GM23338 (cell line): ENCODE measurements around the gene MS4A4A. TPM values are rescaled to one million over a fixed set of nuclear protein-coding genes. Genes with fewer than 3 reads are reported as not detected.

Experiments
- ATAC-seq: fragments of 200-7000 bp; cut with Tn5 transposase; 3 replicates; pipeline ENCODE4 v1.9.1; 2020
- DNase-seq: peaks from one replicate; pipeline ENCODE4 v3.0.0-alpha.2; 2015; ENCODE audit warnings: low spot score
- H2AFZ ChIP-seq: fragments of 200-600 bp; sonication (generic); 2 replicates; pipeline ENCODE4 v1.8.0; 2016; ENCODE audit warnings: antibody characterized with exemption, mild to moderate bottlenecking, moderate library complexity
- H3F3A ChIP-seq: fragments of 200-600 bp; sonication (generic); replicated peaks from 2 replicates; pipeline ENCODE4 v1.8.0; 2017; ENCODE audit warnings: antibody characterized with exemption, mixed run types, low read depth
- H3K27ac ChIP-seq: fragments of 200-600 bp; sonication (generic); 2 replicates; pipeline ENCODE4 v1.6.1; 2016; ENCODE audit warnings: low read depth
- H3K27me3 ChIP-seq: fragments of 200-600 bp; sonication (generic); 2 replicates; pipeline ENCODE4 v1.8.0; 2016; ENCODE audit warnings: mild to moderate bottlenecking, mixed run types, moderate library complexity; ENCODE audit not compliant: insufficient read depth
- H3K36me3 ChIP-seq: fragments of 200-600 bp; sonication (generic); 2 replicates; pipeline ENCODE4 v1.8.0; 2016; ENCODE audit warnings: mild to moderate bottlenecking; ENCODE audit not compliant: insufficient read depth
- H3K4me1 ChIP-seq: fragments of 200-600 bp; sonication (generic); 2 replicates; pipeline ENCODE4 v1.8.0; 2016; ENCODE audit warnings: mild to moderate bottlenecking, moderate library complexity; ENCODE audit not compliant: insufficient read depth
- H3K4me2 ChIP-seq: fragments of 200-600 bp; sonication (generic); 2 replicates; pipeline ENCODE4 v1.7.1; 2017; ENCODE audit warnings: mixed run types
- H3K4me3 ChIP-seq: fragments of 200-600 bp; sonication (generic); 2 replicates; pipeline ENCODE4 v1.6.1; 2016; ENCODE audit warnings: mixed run types
- H3K79me2 ChIP-seq: fragments of 200-600 bp; sonication (generic); replicated peaks from 2 replicates; pipeline ENCODE4 v1.8.0; 2017; ENCODE audit warnings: mild to moderate bottlenecking; ENCODE audit not compliant: insufficient read depth
- H3K9me2 ChIP-seq: fragments of 200-600 bp; sonication (generic); 2 replicates; pipeline ENCODE4 v1.8.0; 2017; ENCODE audit not compliant: insufficient read depth
- H4K20me1 ChIP-seq: fragments of 200-600 bp; sonication (generic); replicated peaks from 2 replicates; pipeline ENCODE4 v1.8.0; 2017; ENCODE audit warnings: mild to moderate bottlenecking; ENCODE audit not compliant: insufficient read depth
- H3K27ac Mint-ChIP-seq: 2 replicates; pipeline ENCODE4 v1.8.0; 2020; ENCODE audit warnings: inconsistent platforms, mild to moderate bottlenecking, moderate library complexity, mixed read lengths
- H3K27me3 Mint-ChIP-seq: 3 replicates; pipeline ENCODE4 v1.8.0; 2022; ENCODE audit warnings: low read depth, mild to moderate bottlenecking, moderate library complexity, mixed read lengths, inconsistent platforms; ENCODE audit not compliant: insufficient read depth, poor library complexity
- H3K36me3 Mint-ChIP-seq: 3 replicates; pipeline ENCODE4 v1.8.0; 2021; ENCODE audit warnings: low read depth, mild to moderate bottlenecking, inconsistent platforms, moderate library complexity, mixed read lengths
- H3K4me1 Mint-ChIP-seq: 3 replicates; pipeline ENCODE4 v1.8.0; 2020; ENCODE audit warnings: mild to moderate bottlenecking, inconsistent platforms, mixed read lengths
- H3K4me3 Mint-ChIP-seq: 3 replicates; pipeline ENCODE4 v1.8.0; 2021; ENCODE audit warnings: moderate library complexity, mild to moderate bottlenecking, inconsistent platforms, mixed read lengths
- H3K9me3 Mint-ChIP-seq: 3 replicates; pipeline ENCODE4 v1.8.0; 2020; ENCODE audit warnings: moderate library complexity, mild to moderate bottlenecking, inconsistent platforms, mixed read lengths
- EZH2 ChIP-seq: fragments of 200-600 bp; sonication (generic); IDR thresholded peaks from one replicate; pipeline ENCODE4 v1.8.0; 2017; ENCODE audit warnings: antibody characterized with exemption, mild to moderate bottlenecking, low read depth; ENCODE audit not compliant: unreplicated experiment
- EZH2phosphoT487 ChIP-seq: fragments of 200-600 bp; sonication (generic); IDR thresholded peaks from one replicate; pipeline ENCODE4 v1.8.1; 2018; ENCODE audit warnings: antibody characterized with exemption; ENCODE audit not compliant: unreplicated experiment
- JUNB ChIP-seq: IDR thresholded peaks from one replicate; pipeline ENCODE4 v1.6.1; 2016; ENCODE audit warnings: antibody characterized with exemption; ENCODE audit not compliant: unreplicated experiment
- NANOG ChIP-seq: IDR thresholded peaks from 2 replicates; pipeline ENCODE4 v1.6.1; 2016; ENCODE audit warnings: antibody characterized with exemption, borderline replicate concordance
- STAT1 ChIP-seq: IDR thresholded peaks from one replicate; pipeline ENCODE4 v1.6.1; 2016; ENCODE audit warnings: antibody characterized with exemption; ENCODE audit not compliant: unreplicated experiment
- ZNF114 ChIP-seq: fragments of 250-450 bp; sonication (Bioruptor Pico); IDR thresholded peaks from 2 replicates; pipeline ENCODE4 v1.5.0; 2020; ENCODE audit warnings: mild to moderate bottlenecking, moderate library complexity
- polyA plus RNA-seq: library from polyadenylated mRNA; unstranded; fragments of >200 nt; fragmentation: Nextera tagmentation; extraction: Ambion mirVana; gene quantifications from 2 replicates; pipeline ENCODE4 v1.2.1, GENCODE V29; 2016
- total RNA-seq: library from RNA; depleted of rRNA; stranded (reverse); fragments of >200 nt; shearing (Covaris generic); gene quantifications from 2 replicates; pipeline ENCODE4 v1.2.3, GENCODE V29; 2014
- TF ChIP-seq, protein P1 (sequence below): IDR thresholded peaks from 2 replicates; pipeline ENCODE4 v1.6.1; 2016; ENCODE audit warnings: antibody characterized with exemption
- TF ChIP-seq, protein P2 (sequence below): fragments of 250-450 bp; sonication (Bioruptor Pico); IDR thresholded peaks from 2 replicates; pipeline ENCODE4 v1.5.0; 2020; ENCODE audit warnings: mild to moderate bottlenecking, moderate library complexity
- TF ChIP-seq, protein P3 (sequence below), 2 experiments: fragments of 200-600 bp in 1 of 2; sonication (generic) in 1 of 2; conservative IDR thresholded peaks; 2 replicates each; pipeline versions ENCODE4 v1.5.1 to v1.6.1; 2016 to 2017; ENCODE audit warnings: antibody characterized with exemption in 2 of 2, low read depth in 2 of 2, mild to moderate bottlenecking in 2 of 2, moderate library complexity in 1 of 2
- TF ChIP-seq, protein P4 (sequence below): IDR thresholded peaks from one replicate; pipeline ENCODE4 v1.6.1; 2018; ENCODE audit warnings: antibody characterized with exemption; ENCODE audit not compliant: unreplicated experiment

The MS4A4A gene
- total and polyA plus RNA-seq, 2 experiments from 2014 or later, result not detected

GRCh38 chr11:60307507-60308195 is 27.2 kb downstream of the MS4A4A start (continued):
- no peak for TF ChIP-seq EZH2
- no peak for TF ChIP-seq NANOG
- TF ChIP-seq, protein P1, sequence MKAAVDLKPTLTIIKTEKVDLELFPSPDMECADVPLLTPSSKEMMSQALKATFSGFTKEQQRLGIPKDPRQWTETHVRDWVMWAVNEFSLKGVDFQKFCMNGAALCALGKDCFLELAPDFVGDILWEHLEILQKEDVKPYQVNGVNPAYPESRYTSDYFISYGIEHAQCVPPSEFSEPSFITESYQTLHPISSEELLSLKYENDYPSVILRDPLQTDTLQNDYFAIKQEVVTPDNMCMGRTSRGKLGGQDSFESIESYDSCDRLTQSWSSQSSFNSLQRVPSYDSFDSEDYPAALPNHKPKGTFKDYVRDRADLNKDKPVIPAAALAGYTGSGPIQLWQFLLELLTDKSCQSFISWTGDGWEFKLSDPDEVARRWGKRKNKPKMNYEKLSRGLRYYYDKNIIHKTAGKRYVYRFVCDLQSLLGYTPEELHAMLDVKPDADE, result no peak

DNA sequence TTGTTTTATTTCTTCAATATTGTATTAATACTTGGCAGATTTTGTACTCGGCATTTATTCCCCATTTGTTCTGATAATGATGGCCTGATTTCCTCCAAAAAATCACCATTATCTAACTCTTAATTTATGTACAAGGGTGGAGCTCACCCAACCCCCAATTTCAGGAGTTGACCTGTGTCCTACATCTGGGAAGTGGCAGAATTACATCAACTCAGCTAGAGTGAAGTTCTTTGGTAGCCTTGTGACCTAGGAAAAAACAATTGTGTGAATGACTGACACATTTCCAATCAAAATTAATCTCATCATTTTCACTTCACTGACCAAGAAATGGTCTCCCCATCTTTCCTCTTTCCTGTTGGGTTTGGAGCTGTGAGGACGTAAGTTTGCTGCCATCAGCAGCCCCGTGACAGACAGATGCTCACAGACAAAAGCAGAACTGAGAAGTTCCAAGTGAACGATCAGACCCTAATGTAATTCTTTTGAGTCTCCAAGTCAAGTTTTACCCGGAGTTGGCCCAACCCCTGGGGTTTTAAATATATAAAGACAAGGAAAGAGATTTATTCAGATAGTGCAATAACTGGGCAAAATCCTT is 30.0 kb downstream of the MS4A4A start:
- Histone ChIP-seq H3K9me2 (peaks cover 6% of the 10 kb centered on the region; the same call in 1 of the 2 replicates), H3K4me2 (no peak overlapping the region), H4K20me1 (no peaks in the 10 kb centered on the region), H2AFZ (no peak overlapping the region; the same call in 1 of the 2 replicates), H3K36me3 (no peaks in the 10 kb centered on the region), H3K4me3 (no peak overlapping the region), H3K27ac (no peak overlapping the region), H3K79me2 (no peaks in the 10 kb centered on the region), H3K27me3 (no peaks in the 10 kb centered on the region), H3K4me1 (no peaks in the 10 kb centered on the region), H3F3A (no peaks in the 10 kb centered on the region)
- H3K27ac Mint-ChIP-seq, result no peak overlapping the region
- H3K27me3 Mint-ChIP-seq, result peaks cover 2% of the 10 kb centered on the region
- ATAC-seq, result no peak
- no peak for DNase-seq
- no peak for TF ChIP-seq EZH2phosphoT487
- TF ChIP-seq, protein P2, sequence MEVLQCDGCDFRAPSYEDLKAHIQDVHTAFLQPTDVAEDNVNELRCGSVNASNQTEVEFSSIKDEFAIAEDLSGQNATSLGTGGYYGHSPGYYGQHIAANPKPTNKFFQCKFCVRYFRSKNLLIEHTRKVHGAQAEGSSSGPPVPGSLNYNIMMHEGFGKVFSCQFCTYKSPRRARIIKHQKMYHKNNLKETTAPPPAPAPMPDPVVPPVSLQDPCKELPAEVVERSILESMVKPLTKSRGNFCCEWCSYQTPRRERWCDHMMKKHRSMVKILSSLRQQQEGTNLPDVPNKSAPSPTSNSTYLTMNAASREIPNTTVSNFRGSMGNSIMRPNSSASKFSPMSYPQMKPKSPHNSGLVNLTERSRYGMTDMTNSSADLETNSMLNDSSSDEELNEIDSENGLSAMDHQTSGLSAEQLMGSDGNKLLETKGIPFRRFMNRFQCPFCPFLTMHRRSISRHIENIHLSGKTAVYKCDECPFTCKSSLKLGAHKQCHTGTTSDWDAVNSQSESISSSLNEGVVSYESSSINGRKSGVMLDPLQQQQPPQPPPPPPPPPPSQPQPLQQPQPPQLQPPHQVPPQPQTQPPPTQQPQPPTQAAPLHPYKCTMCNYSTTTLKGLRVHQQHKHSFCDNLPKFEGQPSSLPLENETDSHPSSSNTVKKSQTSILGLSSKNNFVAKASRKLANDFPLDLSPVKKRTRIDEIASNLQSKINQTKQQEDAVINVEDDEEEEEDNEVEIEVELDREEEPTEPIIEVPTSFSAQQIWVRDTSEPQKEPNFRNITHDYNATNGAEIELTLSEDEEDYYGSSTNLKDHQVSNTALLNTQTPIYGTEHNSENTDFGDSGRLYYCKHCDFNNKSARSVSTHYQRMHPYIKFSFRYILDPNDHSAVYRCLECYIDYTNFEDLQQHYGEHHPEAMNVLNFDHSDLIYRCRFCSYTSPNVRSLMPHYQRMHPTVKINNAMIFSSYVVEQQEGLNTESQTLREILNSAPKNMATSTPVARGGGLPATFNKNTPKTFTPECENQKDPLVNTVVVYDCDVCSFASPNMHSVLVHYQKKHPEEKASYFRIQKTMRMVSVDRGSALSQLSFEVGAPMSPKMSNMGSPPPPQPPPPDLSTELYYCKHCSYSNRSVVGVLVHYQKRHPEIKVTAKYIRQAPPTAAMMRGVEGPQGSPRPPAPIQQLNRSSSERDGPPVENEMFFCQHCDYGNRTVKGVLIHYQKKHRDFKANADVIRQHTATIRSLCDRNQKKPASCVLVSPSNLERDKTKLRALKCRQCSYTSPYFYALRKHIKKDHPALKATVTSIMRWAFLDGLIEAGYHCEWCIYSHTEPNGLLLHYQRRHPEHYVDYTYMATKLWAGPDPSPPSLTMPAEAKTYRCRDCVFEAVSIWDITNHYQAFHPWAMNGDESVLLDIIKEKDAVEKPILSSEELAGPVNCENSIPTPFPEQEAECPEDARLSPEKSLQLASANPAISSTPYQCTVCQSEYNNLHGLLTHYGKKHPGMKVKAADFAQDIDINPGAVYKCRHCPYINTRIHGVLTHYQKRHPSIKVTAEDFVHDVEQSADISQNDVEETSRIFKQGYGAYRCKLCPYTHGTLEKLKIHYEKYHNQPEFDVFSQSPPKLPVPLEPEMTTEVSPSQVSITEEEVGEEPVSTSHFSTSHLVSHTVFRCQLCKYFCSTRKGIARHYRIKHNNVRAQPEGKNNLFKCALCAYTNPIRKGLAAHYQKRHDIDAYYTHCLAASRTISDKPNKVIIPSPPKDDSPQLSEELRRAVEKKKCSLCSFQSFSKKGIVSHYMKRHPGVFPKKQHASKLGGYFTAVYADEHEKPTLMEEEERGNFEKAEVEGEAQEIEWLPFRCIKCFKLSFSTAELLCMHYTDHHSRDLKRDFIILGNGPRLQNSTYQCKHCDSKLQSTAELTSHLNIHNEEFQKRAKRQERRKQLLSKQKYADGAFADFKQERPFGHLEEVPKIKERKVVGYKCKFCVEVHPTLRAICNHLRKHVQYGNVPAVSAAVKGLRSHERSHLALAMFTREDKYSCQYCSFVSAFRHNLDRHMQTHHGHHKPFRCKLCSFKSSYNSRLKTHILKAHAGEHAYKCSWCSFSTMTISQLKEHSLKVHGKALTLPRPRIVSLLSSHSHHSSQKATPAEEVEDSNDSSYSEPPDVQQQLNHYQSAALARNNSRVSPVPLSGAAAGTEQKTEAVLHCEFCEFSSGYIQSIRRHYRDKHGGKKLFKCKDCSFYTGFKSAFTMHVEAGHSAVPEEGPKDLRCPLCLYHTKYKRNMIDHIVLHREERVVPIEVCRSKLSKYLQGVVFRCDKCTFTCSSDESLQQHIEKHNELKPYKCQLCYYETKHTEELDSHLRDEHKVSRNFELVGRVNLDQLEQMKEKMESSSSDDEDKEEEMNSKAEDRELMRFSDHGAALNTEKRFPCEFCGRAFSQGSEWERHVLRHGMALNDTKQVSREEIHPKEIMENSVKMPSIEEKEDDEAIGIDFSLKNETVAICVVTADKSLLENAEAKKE (CRISPR knock-in tag), result no peak
- TF ChIP-seq, protein P3, sequence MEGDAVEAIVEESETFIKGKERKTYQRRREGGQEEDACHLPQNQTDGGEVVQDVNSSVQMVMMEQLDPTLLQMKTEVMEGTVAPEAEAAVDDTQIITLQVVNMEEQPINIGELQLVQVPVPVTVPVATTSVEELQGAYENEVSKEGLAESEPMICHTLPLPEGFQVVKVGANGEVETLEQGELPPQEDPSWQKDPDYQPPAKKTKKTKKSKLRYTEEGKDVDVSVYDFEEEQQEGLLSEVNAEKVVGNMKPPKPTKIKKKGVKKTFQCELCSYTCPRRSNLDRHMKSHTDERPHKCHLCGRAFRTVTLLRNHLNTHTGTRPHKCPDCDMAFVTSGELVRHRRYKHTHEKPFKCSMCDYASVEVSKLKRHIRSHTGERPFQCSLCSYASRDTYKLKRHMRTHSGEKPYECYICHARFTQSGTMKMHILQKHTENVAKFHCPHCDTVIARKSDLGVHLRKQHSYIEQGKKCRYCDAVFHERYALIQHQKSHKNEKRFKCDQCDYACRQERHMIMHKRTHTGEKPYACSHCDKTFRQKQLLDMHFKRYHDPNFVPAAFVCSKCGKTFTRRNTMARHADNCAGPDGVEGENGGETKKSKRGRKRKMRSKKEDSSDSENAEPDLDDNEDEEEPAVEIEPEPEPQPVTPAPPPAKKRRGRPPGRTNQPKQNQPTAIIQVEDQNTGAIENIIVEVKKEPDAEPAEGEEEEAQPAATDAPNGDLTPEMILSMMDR (conservative IDR thresholded peaks at IDR 0.05; ENCODE audit: low read depth in 2 of 2), result no peak
- TF ChIP-seq ZNF114, result no peak
- TF ChIP-seq, protein P4, sequence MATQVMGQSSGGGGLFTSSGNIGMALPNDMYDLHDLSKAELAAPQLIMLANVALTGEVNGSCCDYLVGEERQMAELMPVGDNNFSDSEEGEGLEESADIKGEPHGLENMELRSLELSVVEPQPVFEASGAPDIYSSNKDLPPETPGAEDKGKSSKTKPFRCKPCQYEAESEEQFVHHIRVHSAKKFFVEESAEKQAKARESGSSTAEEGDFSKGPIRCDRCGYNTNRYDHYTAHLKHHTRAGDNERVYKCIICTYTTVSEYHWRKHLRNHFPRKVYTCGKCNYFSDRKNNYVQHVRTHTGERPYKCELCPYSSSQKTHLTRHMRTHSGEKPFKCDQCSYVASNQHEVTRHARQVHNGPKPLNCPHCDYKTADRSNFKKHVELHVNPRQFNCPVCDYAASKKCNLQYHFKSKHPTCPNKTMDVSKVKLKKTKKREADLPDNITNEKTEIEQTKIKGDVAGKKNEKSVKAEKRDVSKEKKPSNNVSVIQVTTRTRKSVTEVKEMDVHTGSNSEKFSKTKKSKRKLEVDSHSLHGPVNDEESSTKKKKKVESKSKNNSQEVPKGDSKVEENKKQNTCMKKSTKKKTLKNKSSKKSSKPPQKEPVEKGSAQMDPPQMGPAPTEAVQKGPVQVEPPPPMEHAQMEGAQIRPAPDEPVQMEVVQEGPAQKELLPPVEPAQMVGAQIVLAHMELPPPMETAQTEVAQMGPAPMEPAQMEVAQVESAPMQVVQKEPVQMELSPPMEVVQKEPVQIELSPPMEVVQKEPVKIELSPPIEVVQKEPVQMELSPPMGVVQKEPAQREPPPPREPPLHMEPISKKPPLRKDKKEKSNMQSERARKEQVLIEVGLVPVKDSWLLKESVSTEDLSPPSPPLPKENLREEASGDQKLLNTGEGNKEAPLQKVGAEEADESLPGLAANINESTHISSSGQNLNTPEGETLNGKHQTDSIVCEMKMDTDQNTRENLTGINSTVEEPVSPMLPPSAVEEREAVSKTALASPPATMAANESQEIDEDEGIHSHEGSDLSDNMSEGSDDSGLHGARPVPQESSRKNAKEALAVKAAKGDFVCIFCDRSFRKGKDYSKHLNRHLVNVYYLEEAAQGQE, result no peak
- TF ChIP-seq JUNB, result no peak
- TF ChIP-seq STAT1, result no peak
- H3K9me3 Mint-ChIP-seq, result no peaks in the 10 kb centered on the region
- no peaks in the 10 kb centered on the region for H3K36me3 Mint-ChIP-seq
- H3K4me3 Mint-ChIP-seq, result no peak overlapping the region
- H3K4me1 Mint-ChIP-seq, result peaks cover 5% of the 10 kb centered on the region; the same call in 2 of the 3 replicates
